Right ventricle myocardium superior (tissue), 1 donor: Measurements from ENCODE around the gene TOX2. TPM values are rescaled to one million over a fixed set of nuclear protein-coding genes. Genes with fewer than 3 reads are reported as not detected.

Experiments
- ATAC-seq: fragments of 200-7000 bp; cut with Tn5 transposase; one replicate; pipeline ENCODE4 v1.9.1; 2020; ENCODE audit warnings: mild to moderate bottlenecking; ENCODE audit not compliant: poor library complexity
- DNase-seq: peaks from one replicate; pipeline ENCODE4 v3.0.0-alpha.2; 2020
- intact Hi-C: fragments of 100-400 bp; cut with DNase I; formaldehyde crosslinking; loops from one replicate; pipeline ENCODE4 v1.11.2; 2022
- long read RNA-seq: library from polyadenylated mRNA; unstranded; transcript quantifications from one replicate; pipeline ENCODE4 v2.0.0, GENCODE V29; 2021
- total RNA-seq: library from RNA; stranded (reverse); fragmentation: NEBNext Ultra II Directional; extraction: Animal tissue kit (Norgen Biotek cat#: 25700); gene quantifications from one replicate; pipeline ENCODE4 v1.2.1, GENCODE V29; 2021
- donor health status: DM: no; HTN: yes; CAD: no; lungs with severe emphysema.

TOX2 gene
- total RNA-seq = 0.46 TPM
- long read RNA-seq = 0 reads

DNA sequence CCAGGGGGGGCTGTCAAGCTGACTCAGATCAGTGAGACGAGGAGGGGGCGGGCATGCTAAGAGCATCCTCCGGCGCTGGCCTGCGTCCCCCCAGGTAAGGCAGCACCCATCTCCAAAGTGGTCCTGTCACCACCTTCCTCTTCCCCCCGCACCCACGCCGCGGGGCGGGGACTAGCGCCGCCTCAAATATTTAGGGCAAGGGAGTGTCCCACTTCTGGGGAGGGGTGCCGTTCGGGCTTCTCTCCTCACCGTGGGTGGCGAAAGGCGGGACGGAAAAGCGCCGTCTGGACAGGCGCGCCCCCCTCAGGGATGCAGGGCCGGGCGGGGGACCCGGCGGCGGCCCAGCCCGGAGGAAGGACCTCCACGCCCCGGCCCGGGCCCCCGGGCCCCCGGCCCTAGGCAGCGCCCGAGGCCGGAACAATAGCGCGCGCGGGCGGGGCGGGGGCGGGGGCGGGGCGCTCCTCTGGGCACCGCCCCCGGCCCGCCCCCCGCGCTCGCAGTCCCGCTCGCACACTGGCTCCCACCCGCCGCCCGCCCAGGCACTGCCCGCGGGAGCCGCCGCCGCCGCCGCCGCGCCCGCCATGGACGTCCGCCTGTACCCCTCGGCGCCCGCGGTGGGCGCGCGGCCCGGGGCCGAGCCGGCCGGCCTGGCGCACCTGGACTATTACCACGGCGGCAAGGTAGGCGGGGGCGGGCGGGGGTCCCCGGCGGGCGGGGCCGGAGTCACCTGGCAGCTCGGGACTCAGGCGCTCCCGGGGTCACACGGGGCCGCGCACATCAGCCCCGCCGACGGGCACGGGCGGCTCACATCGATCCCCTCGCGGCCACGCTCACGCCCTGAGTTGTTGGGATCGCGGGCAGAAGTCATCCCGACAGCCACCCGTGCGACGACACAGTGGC lies at the start of gene TOX2:
Gene TOX2 (plus strand): TSS at position 542 of the 900 bp plus-strand sequence. CDS start 40 bp downstream, at position 582.
- peak; percentile 56 for DNase-seq

GRCh38 chr20:43868091-43868490 lies 46.6 kb upstream of the TOX2 start:
- ATAC-seq (no peak), DNase-seq (no peak)
- intact Hi-C loops = no loop called here

More for the DNA sequence above, at the start of gene TOX2:
- intact Hi-C loops = no loop called here
- ATAC-seq = peak; percentile 46

DNA sequence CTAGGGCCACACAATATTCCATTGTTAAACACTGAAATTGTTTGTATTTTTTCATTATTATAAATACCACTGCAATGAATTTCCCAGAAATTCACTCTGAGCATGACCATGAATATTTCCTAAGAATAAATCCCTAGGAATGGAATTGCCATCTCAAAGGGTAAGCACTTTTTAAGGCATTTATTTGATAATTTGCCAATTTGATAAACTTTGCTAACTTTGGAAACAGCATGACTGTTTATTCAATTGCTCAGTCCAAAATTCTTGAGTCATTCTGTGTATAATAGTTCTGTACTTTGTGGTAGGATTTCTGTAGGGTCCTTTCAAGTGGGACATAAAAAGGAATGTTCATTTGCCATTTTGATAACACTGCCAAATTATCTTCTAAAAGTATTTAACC lies 44.2 kb upstream of the TOX2 start:
- ATAC-seq (no peak), DNase-seq (no peak)
- intact Hi-C loops = no loop called here

GRCh38 chr20:43878776-43879175 lies 35.9 kb upstream of the TOX2 start:
- intact Hi-C loops = no loop called here
- no peak for ATAC-seq

DNA sequence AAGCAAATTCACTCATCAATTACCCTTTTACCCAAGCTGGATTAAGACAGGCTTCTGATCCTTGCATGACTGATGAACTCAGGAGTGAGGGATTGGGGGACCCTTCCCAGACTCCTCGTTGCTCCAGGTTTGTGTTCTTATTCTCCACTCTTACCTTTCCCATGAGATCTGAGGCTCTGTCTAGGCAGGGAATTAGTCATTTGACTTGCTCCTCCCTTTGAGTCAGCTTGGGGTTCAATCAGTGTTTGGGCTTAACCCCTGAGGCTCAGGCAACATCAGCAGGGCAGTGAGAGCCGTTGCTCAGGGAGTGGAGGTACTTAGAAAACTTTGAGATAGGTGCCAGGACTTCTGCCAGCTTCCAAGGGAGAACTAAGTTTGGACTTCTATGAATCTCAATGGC lies 20.7 kb upstream of the TOX2 start:
- no peak for DNase-seq
- intact Hi-C loops = no loop called here
- ATAC-seq = no peak

More at GRCh38 chr20:43878776-43879175, 35.9 kb upstream of the TOX2 start:
- DNase-seq = no peak

- intact Hi-C loops = no loop called here
- ATAC-seq (no peak), DNase-seq (no peak)
These were observed 20.2 kb upstream of the TOX2 start for GRCh38 chr20:43894491-43894890.

DNA sequence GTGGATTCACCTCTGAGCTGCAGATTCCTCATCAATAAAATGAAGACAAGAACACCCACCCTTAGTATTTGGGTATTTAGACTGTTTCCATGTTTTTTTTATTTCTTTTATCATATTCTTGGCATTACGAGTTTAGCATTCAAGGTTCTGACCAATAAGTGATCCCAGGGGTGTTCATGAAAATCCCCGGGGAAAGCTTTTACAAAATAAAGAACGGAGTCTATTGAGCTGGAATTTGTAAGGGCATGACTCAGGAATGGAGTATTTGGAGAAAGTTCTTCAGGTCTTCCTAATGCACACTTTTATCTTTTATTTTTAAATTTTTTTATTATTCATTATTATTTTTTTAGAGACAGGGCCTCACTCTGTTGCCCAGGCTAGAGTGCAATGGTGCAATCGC lies 19.4 kb upstream of the TOX2 start:
- DNase-seq (no peak), ATAC-seq (no peak)
- intact Hi-C loops = no loop called here

DNA sequence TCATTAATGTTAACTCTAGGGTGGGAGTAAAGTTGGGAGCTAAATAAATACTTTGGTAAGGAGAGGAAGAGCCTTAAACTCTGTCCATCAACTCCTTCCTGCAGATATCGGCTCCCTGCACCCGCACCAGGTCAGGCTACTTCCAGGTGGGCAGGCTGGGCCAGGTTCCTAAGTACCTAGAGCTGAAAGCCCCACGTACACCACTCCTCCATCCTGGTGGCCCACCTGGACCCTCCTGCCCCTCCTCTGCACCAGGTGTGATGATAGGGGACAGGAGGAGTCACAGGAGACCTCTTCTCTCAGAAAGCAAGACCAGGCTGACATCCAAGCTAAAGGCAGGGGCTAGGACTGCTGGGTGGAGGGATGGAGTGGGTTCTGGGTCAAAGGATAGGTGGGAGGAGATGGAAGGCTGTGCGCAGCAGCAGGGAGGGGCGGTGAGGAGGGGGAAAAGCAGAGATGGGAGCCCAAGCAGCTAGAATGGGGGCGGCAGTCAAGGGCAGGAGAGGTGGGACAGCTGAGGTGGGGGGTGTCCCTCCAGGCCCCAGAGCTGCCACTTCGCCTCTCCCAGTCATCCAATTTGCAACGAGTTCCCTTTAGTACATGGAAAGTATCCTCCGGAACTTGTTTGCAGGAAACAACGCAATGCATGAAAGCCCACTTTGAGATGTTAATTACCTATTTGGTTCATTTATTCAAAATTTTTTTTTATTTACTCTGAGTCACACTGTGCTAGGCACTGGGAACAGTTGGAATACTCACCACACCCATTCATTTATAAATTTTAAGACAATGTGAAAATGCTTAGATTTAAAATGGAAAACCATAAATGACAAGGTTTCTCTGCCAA lies 15.2 kb upstream of the TOX2 start:
- intact Hi-C loops = no loop called here
- DNase-seq = no peak
- no peak for ATAC-seq

GRCh38 chr20:43900121-43900466 lies 14.6 kb upstream of the TOX2 start:
- DNase-seq (no peak), ATAC-seq (peak; percentile 89)
- intact Hi-C loops = no loop called here

- ATAC-seq (peak; percentile 61), DNase-seq (peak; percentile 74)
- intact Hi-C loops = no loop called here
These were observed 14.2 kb upstream of the TOX2 start for GRCh38 chr20:43900496-43900895.

DNA sequence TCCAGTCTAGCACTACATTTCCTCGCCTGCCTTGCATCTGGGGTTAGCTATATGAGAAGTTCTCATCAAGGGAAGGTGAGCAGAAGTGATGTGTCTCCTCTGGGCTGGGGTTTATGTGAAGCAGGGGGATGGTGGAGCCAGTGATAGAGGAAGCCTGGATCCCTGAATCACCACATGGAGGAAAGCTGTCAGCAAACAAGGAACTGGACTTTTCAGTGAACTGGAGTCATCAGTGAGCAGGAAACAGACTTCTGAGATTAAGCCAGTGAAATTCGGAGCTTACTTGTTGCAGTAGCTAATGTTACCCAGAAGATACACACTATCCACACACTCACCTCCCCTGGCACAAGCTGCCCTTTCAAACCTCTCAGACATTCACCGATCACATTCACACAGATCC lies 13.4 kb upstream of the TOX2 start:
- DNase-seq (no peak), ATAC-seq (no peak)
- intact Hi-C loops = no loop called here

- intact Hi-C loops = no loop called here
- DNase-seq = no peak
- no peak for ATAC-seq
These were observed 10.5 kb upstream of the TOX2 start for GRCh38 chr20:43903953-43904826.

- no peak for ATAC-seq
- no peak for DNase-seq
- intact Hi-C loops = no loop called here
These were observed 9.8 kb upstream of the TOX2 start for GRCh38 chr20:43904827-43905177.

DNA sequence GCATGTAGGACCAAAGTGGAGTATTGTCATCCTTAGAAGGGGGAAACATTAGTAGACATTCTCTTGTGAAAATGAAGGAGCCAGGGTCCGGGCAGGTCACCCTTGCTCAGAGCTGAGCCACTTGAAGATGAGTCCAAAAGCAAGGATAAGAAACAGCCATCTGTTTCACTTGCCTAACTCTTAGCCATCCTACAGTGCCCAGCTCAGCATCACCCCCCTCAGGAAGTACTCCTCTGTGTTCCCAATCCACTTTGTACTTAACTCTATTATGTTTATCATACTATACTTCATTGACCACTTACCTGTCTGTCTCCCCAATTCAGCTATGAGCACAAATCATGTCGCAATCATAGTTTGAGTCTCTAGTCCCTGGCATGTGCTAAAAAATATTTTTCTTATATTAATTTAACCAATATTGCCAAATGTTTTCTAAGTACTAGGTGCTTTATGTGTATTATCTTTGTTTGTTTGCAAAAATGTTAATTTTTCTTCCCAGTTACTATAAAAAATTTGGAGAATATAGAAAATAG lies 8.1 kb upstream of the TOX2 start:
- ATAC-seq = no peak
- intact Hi-C loops = no loop called here
- DNase-seq = no peak

DNA sequence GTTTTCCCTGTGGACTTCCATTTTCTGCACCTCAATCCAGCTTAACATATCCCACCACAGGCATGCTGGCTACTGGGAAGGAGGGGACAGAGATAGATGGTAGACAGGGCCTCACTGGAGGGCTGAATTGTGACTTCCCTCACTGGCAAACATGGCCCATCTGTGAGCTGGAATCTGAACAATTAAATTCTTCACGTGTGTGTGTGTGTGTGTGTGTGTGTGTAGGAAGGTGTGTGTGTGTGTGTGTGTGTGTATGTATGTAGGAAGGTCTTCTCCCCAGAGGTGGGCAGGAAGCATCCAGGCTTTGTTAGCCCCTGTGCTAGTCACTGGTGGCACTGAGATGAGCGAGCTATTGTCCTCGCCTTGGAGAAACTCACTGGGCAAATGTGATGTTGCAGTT lies 5.4 kb upstream of the TOX2 start:
- intact Hi-C loops = no loop called here
- ATAC-seq (no peak), DNase-seq (no peak)

- DNase-seq = no peak
- no peak for ATAC-seq
These were observed 4.9 kb upstream of the TOX2 start for GRCh38 chr20:43909720-43910119.

GRCh38 chr20:43910564-43910963 lies 4.1 kb upstream of the TOX2 start:
- intact Hi-C loops = no loop called here
- DNase-seq (no peak), ATAC-seq (no peak)

More at GRCh38 chr20:43909720-43910119, 4.9 kb upstream of the TOX2 start:
- intact Hi-C loops = no loop called here

DNA sequence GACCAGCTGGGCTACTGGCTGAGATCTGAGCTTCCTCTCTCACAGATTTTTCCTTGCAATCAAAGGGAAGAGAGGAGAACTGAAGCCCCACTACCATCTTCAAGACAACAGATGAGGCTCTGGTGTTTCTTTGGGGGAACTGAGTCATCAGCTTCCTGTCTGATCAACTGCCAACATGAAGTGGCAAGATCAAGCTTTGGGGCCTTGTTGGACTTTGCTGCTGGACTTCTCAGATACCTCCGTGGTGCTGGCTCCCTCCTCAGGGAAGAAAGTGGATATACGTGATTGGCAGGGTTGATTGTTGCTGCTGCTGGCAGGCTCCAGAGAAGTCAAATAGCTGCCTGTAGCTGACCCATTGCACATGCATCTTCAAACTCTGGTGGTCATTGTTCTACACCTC lies 3.6 kb upstream of the TOX2 start:
- no peak for ATAC-seq
- no peak for DNase-seq
- intact Hi-C loops = no loop called here
